Skeletal muscle cell (primary cell): ENCODE results near the gene CHST11.

Experiments used
- DNase-seq: peaks from one replicate; pipeline ENCODE4 v3.0.0-alpha.2; 2010; ENCODE audit warnings: low read depth
- H3K4me3 ChIP-seq: 2 replicates; pipeline ENCODE4 v1.5.1; 2011; ENCODE audit warnings: low read depth, mild to moderate bottlenecking, control low read depth, low read length, moderate library complexity

CHST11 gene

GRCh38 chr12:104672501-104673265, 215.9 kb downstream of the CHST11 start:
- no peak overlapping the region for H3K4me3 ChIP-seq

GRCh38 chr12:104673294-104673693, 216.5 kb downstream of the CHST11 start:
- no peak for DNase-seq
- H3K4me3 ChIP-seq, result no peak overlapping the region

More at GRCh38 chr12:104672501-104673265, 215.9 kb downstream of the CHST11 start:
- no peak for DNase-seq

GRCh38 chr12:104673696-104674482, 217.1 kb downstream of the CHST11 start:
- no peak overlapping the region for H3K4me3 ChIP-seq
- no peak for DNase-seq

GRCh38 chr12:104676636-104677035, 219.9 kb downstream of the CHST11 start:
- no peak for DNase-seq
- no peak overlapping the region for H3K4me3 ChIP-seq

- DNase-seq, result no peak
- no peak overlapping the region for H3K4me3 ChIP-seq
Measured at GRCh38 chr12:104677441-104678089, 220.8 kb downstream of the CHST11 start.

GRCh38 chr12:104680070-104680469, 223.3 kb downstream of the CHST11 start:
- H3K4me3 ChIP-seq, result no peak overlapping the region
- DNase-seq, result no peak

- DNase-seq, result no peak
Measured at GRCh38 chr12:104680491-104680890, 223.7 kb downstream of the CHST11 start.

GRCh38 chr12:104681012-104681690, 224.4 kb downstream of the CHST11 start:
- DNase-seq, result no peak
- no peak overlapping the region for H3K4me3 ChIP-seq

More at GRCh38 chr12:104680491-104680890, 223.7 kb downstream of the CHST11 start:
- no peak overlapping the region for H3K4me3 ChIP-seq

- no peak overlapping the region for H3K4me3 ChIP-seq
Measured at GRCh38 chr12:104682790-104683279, 226.1 kb downstream of the CHST11 start.

GRCh38 chr12:104683831-104684503, 227.2 kb downstream of the CHST11 start:
- DNase-seq, result no peak
- no peak overlapping the region for H3K4me3 ChIP-seq

More at GRCh38 chr12:104682790-104683279, 226.1 kb downstream of the CHST11 start:
- no peak for DNase-seq

GRCh38 chr12:104684884-104685283, 228.1 kb downstream of the CHST11 start:
- DNase-seq, result no peak
- H3K4me3 ChIP-seq, result no peak overlapping the region

GRCh38 chr12:104685366-104685765, 228.6 kb downstream of the CHST11 start:
- no peak overlapping the region for H3K4me3 ChIP-seq
- DNase-seq, result no peak

- DNase-seq, result no peak
- H3K4me3 ChIP-seq, result no peak overlapping the region
Measured at GRCh38 chr12:104686196-104686595, 229.4 kb downstream of the CHST11 start.

GRCh38 chr12:104687823-104688573, 231.2 kb downstream of the CHST11 start:
- H3K4me3 ChIP-seq, result no peak overlapping the region
- no peak for DNase-seq

- no peak for DNase-seq
- H3K4me3 ChIP-seq, result no peak overlapping the region
Measured at GRCh38 chr12:104689635-104690034, 232.9 kb downstream of the CHST11 start.

- no peak overlapping the region for H3K4me3 ChIP-seq
- no peak for DNase-seq
Measured at GRCh38 chr12:104691721-104692556, 235.2 kb downstream of the CHST11 start.

GRCh38 chr12:104692557-104693218, 235.9 kb downstream of the CHST11 start:
- no peak overlapping the region for H3K4me3 ChIP-seq
- no peak for DNase-seq
